GM23338 (cell line): Measurements from ENCODE around the gene PML. TPM values are rescaled to one million over a fixed set of nuclear protein-coding genes. Genes with fewer than 3 reads are reported as not detected.

Experiments used
- ATAC-seq: fragments of 200-7000 bp; cut with Tn5 transposase; 3 replicates; pipeline ENCODE4 v1.9.1; 2020
- DNase-seq: peaks from one replicate; pipeline ENCODE4 v3.0.0-alpha.2; 2015; ENCODE audit warnings: low spot score
- H2AFZ ChIP-seq: fragments of 200-600 bp; sonication (generic); 2 replicates; pipeline ENCODE4 v1.8.0; 2016; ENCODE audit warnings: antibody characterized with exemption, mild to moderate bottlenecking, moderate library complexity
- H3F3A ChIP-seq: fragments of 200-600 bp; sonication (generic); replicated peaks from 2 replicates; pipeline ENCODE4 v1.8.0; 2017; ENCODE audit warnings: antibody characterized with exemption, mixed run types, low read depth
- H3K27ac ChIP-seq: fragments of 200-600 bp; sonication (generic); 2 replicates; pipeline ENCODE4 v1.6.1; 2016; ENCODE audit warnings: low read depth
- H3K27me3 ChIP-seq: fragments of 200-600 bp; sonication (generic); 2 replicates; pipeline ENCODE4 v1.8.0; 2016; ENCODE audit warnings: mild to moderate bottlenecking, mixed run types, moderate library complexity; ENCODE audit not compliant: insufficient read depth
- H3K36me3 ChIP-seq: fragments of 200-600 bp; sonication (generic); 2 replicates; pipeline ENCODE4 v1.8.0; 2016; ENCODE audit warnings: mild to moderate bottlenecking; ENCODE audit not compliant: insufficient read depth
- H3K4me1 ChIP-seq: fragments of 200-600 bp; sonication (generic); 2 replicates; pipeline ENCODE4 v1.8.0; 2016; ENCODE audit warnings: mild to moderate bottlenecking, moderate library complexity; ENCODE audit not compliant: insufficient read depth
- H3K4me2 ChIP-seq: fragments of 200-600 bp; sonication (generic); 2 replicates; pipeline ENCODE4 v1.7.1; 2017; ENCODE audit warnings: mixed run types
- H3K4me3 ChIP-seq: fragments of 200-600 bp; sonication (generic); 2 replicates; pipeline ENCODE4 v1.6.1; 2016; ENCODE audit warnings: mixed run types
- H3K79me2 ChIP-seq: fragments of 200-600 bp; sonication (generic); replicated peaks from 2 replicates; pipeline ENCODE4 v1.8.0; 2017; ENCODE audit warnings: mild to moderate bottlenecking; ENCODE audit not compliant: insufficient read depth
- H3K9me2 ChIP-seq: fragments of 200-600 bp; sonication (generic); 2 replicates; pipeline ENCODE4 v1.8.0; 2017; ENCODE audit not compliant: insufficient read depth
- H4K20me1 ChIP-seq: fragments of 200-600 bp; sonication (generic); replicated peaks from 2 replicates; pipeline ENCODE4 v1.8.0; 2017; ENCODE audit warnings: mild to moderate bottlenecking; ENCODE audit not compliant: insufficient read depth
- H3K27ac Mint-ChIP-seq: 2 replicates; pipeline ENCODE4 v1.8.0; 2020; ENCODE audit warnings: inconsistent platforms, mild to moderate bottlenecking, moderate library complexity, mixed read lengths
- H3K27me3 Mint-ChIP-seq: 3 replicates; pipeline ENCODE4 v1.8.0; 2022; ENCODE audit warnings: low read depth, mild to moderate bottlenecking, moderate library complexity, mixed read lengths, inconsistent platforms; ENCODE audit not compliant: insufficient read depth, poor library complexity
- H3K36me3 Mint-ChIP-seq: 3 replicates; pipeline ENCODE4 v1.8.0; 2021; ENCODE audit warnings: low read depth, mild to moderate bottlenecking, inconsistent platforms, moderate library complexity, mixed read lengths
- H3K4me1 Mint-ChIP-seq: 3 replicates; pipeline ENCODE4 v1.8.0; 2020; ENCODE audit warnings: mild to moderate bottlenecking, inconsistent platforms, mixed read lengths
- H3K4me3 Mint-ChIP-seq: 3 replicates; pipeline ENCODE4 v1.8.0; 2021; ENCODE audit warnings: moderate library complexity, mild to moderate bottlenecking, inconsistent platforms, mixed read lengths
- H3K9me3 Mint-ChIP-seq: 3 replicates; pipeline ENCODE4 v1.8.0; 2020; ENCODE audit warnings: moderate library complexity, mild to moderate bottlenecking, inconsistent platforms, mixed read lengths
- EZH2 ChIP-seq: fragments of 200-600 bp; sonication (generic); IDR thresholded peaks from one replicate; pipeline ENCODE4 v1.8.0; 2017; ENCODE audit warnings: antibody characterized with exemption, mild to moderate bottlenecking, low read depth; ENCODE audit not compliant: unreplicated experiment
- JUNB ChIP-seq: IDR thresholded peaks from one replicate; pipeline ENCODE4 v1.6.1; 2016; ENCODE audit warnings: antibody characterized with exemption; ENCODE audit not compliant: unreplicated experiment
- POLR2AphosphoS5 ChIP-seq: IDR thresholded peaks from 2 replicates; pipeline ENCODE4 v1.6.1; 2016; ENCODE audit warnings: antibody characterized with exemption, low read depth
- REST ChIP-seq: IDR thresholded peaks from one replicate; pipeline ENCODE4 v1.6.1; 2018; ENCODE audit warnings: antibody characterized with exemption; ENCODE audit not compliant: unreplicated experiment
- STAT1 ChIP-seq: IDR thresholded peaks from one replicate; pipeline ENCODE4 v1.6.1; 2016; ENCODE audit warnings: antibody characterized with exemption; ENCODE audit not compliant: unreplicated experiment
- ZNF114 ChIP-seq: fragments of 250-450 bp; sonication (Bioruptor Pico); IDR thresholded peaks from 2 replicates; pipeline ENCODE4 v1.5.0; 2020; ENCODE audit warnings: mild to moderate bottlenecking, moderate library complexity
- ZNF331 ChIP-seq: fragments of 250-450 bp; sonication (Bioruptor Pico); IDR thresholded peaks from 2 replicates; pipeline ENCODE4 v1.5.0; 2020; ENCODE audit warnings: low read depth, mild to moderate bottlenecking, moderate library complexity
- polyA plus RNA-seq: library from polyadenylated mRNA; unstranded; fragments of >200 nt; fragmentation: Nextera tagmentation; extraction: Ambion mirVana; gene quantifications from 2 replicates; pipeline ENCODE4 v1.2.1, GENCODE V29; 2016
- total RNA-seq: library from RNA; depleted of rRNA; stranded (reverse); fragments of >200 nt; shearing (Covaris generic); gene quantifications from 2 replicates; pipeline ENCODE4 v1.2.3, GENCODE V29; 2014

The PML gene
- total and polyA plus RNA-seq, 2 experiments from 2014 or later, result 19.0 to 73.1 TPM

- no peak overlapping the region for H3K27ac Mint-ChIP-seq
- no peak for ATAC-seq
Observed at GRCh38 chr15:73955326-73955725, 39.2 kb upstream of the PML start.

GRCh38 chr15:73955861-73956742 lies 38.4 kb upstream of the PML start:
- Mint-ChIP-seq H3K9me3 (no peaks in the 10 kb centered on the region), H3K4me1 (peaks cover 19% of the 10 kb centered on the region), H3K36me3 (no peaks in the 10 kb centered on the region), H3K27ac (no peak overlapping the region), H3K27me3 (peaks cover 13% of the 10 kb centered on the region), H3K4me3 (no peak overlapping the region)
- Histone ChIP-seq H2AFZ (no peak overlapping the region), H3K36me3 (no peaks in the 10 kb centered on the region), H3K4me3 (no peak overlapping the region), H3K79me2 (no peaks in the 10 kb centered on the region), H4K20me1 (no peaks in the 10 kb centered on the region), H3K4me1 (peaks cover 4% of the 10 kb centered on the region; the same call in 1 of the 2 replicates), H3K9me2 (no peaks in the 10 kb centered on the region), H3F3A (no peaks in the 10 kb centered on the region), H3K27ac (no peak overlapping the region), H3K27me3 (no peaks in the 10 kb centered on the region), H3K4me2 (no peak overlapping the region)
- TF ChIP-seq ZNF331 (CRISPR knock-in tag), result no peak
- no peak for TF ChIP-seq EZH2
- no peak for ATAC-seq
- no peak for DNase-seq

More at GRCh38 chr15:73955326-73955725, 39.2 kb upstream of the PML start:
- Mint-ChIP-seq H3K4me3 (no peak overlapping the region), H3K27me3 (peaks cover 16% of the 10 kb centered on the region), H3K9me3 (no peaks in the 10 kb centered on the region), H3K36me3 (no peaks in the 10 kb centered on the region), H3K4me1 (peaks cover 22% of the 10 kb centered on the region)
- Histone ChIP-seq H3K9me2 (no peaks in the 10 kb centered on the region), H3F3A (no peaks in the 10 kb centered on the region), H3K36me3 (no peaks in the 10 kb centered on the region), H4K20me1 (no peaks in the 10 kb centered on the region), H3K27ac (no peak overlapping the region), H3K79me2 (no peaks in the 10 kb centered on the region), H2AFZ (no peak overlapping the region), H3K4me3 (no peak overlapping the region), H3K4me1 (peaks cover 4% of the 10 kb centered on the region; the same call in 1 of the 2 replicates), H3K4me2 (no peak overlapping the region), H3K27me3 (no peaks in the 10 kb centered on the region)
- no peak for DNase-seq
- TF ChIP-seq REST (no peak), JUNB (no peak), POLR2AphosphoS5 (no peak), STAT1 (no peak), ZNF114 (no peak)
